OCI-LY1 (cell line): Measurements from ENCODE around the gene FGGY.

ENCODE experiments used
- CTCF ChIP-seq: fragments of 200-600 bp; sonication (generic), shearing (Covaris generic); IDR thresholded peaks from 2 replicates; pipeline ENCODE4 v1.5.1; 2017; ENCODE audit warnings: mild to moderate bottlenecking, antibody characterized with exemption, low read length, moderate library complexity, mixed read lengths
- EZH2 ChIP-seq: fragments of 200-600 bp; sonication (generic), shearing (Covaris generic); IDR thresholded peaks from 2 replicates; pipeline ENCODE4 v1.8.0; 2017; ENCODE audit warnings: borderline replicate concordance, mixed run types, mild to moderate bottlenecking, antibody characterized with exemption, low read length, moderate library complexity, mixed read lengths

DNA sequence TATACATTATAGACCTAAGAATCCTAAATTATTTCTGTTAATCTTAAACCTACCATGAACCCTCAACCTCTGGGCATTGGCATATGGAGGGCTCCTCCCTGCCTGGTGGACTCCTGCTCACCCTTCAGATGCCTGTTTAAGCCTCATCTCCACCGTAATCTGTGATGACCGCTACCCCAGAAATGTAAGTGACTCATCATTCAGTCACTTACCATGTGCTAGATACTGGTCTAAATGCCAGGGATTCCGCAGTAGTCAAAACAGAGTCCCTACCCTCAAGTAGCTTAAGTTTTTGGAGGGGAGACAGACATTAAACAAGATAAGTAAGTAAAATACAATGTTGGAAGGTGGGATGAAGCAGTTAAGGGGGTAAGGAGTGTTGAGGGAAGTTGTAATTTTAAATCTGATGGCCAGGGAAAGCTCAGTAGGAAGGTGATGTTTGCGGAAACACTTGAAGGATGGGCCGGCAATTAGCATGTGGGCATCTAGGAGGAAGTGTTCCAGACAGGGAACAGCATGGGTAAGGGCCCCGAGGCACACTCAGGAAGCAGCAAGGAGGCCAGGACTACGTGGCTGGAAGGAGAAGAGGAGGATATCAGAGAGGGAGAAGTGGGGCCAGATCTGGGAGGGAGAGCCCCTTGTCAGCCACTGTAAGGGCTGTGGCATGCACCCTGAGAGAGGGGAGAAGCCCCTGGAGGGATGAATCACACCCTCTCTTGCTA is 376.1 kb downstream of the FGGY start:
- no peak for TF ChIP-seq CTCF
- no peak for TF ChIP-seq EZH2
